ENCODE measurements around the gene SETBP1. TPM values are rescaled to one million over a fixed set of nuclear protein-coding genes. Genes with fewer than 3 reads are reported as not detected.

Gene SETBP1
- total and polyA plus RNA-seq, 4 donors: 23.1 to 39.8 (median 27.8) TPM

DNA sequence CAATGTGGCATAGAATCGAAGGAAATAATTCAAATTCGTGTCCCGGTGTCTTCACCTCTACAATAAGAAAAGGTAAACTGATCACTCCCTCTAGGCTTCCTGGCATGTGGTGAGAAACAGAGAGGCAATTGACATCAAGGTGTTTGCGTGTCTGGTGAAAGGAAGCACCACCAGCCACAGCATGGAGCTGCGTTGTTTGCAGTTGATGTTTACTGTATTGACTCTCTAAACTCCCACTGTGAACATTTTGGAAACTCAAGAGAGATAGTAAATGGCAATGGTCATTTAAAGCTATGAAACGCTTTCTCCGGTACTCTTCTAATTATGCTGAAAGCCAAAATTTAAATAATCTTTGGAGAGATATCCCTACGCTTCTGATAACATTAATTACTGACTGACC lies 82.6 kb downstream of the SETBP1 start:
- H3K27ac ChIP-seq (ENCODE audit: low read depth, low read length): no peak overlapping the region
- no peak for DNase-seq (ENCODE audit: low read depth in 4 of 6, low spot score in 6 of 6)
- H3K9me3 ChIP-seq (ENCODE audit: control insufficient read depth, insufficient read depth, low read length): no peaks in the 10 kb centered on the region
- WGBS (ENCODE audit: insufficient coverage): 100% methylated on average over 1 of the region's 8 CpGs
- no peaks in the 10 kb centered on the region for H3K27me3 ChIP-seq (ENCODE audit: control insufficient read depth, insufficient read depth, low read length)
- no peak overlapping the region for H3K4me3 ChIP-seq (ENCODE audit: low read depth, low read length)
- H3K4me1 ChIP-seq (ENCODE audit: control insufficient read depth, insufficient read depth, low read length): no peaks in the 10 kb centered on the region
- H3K36me3 ChIP-seq (ENCODE audit: control insufficient read depth, insufficient read depth, low read length): no peaks in the 10 kb centered on the region

DNA sequence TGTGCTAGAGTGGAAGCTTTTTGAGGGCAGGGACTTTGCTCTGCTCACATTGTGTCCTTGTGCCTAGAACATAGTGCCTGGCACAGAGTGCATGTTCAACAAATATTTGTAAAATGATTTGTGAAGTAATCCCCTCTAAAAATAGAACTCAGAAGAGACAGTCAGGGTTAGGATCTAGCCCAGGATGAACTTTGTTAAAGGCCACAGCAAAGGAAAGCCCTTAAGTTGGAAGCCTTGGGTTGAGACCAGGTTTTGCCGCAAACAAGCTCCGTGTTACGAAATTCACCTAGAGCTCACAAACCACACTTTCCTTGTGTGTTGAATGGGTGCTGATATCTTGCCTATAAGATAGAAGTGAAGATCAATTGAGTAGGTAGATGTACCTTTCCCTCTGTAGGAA lies 84.2 kb downstream of the SETBP1 start:
- Histone ChIP-seq H3K27ac (ENCODE audit: low read depth, low read length) (no peak overlapping the region), H3K4me3 (ENCODE audit: low read depth, low read length) (no peak overlapping the region), H3K36me3 (ENCODE audit: control insufficient read depth, insufficient read depth, low read length) (no peaks in the 10 kb centered on the region), H3K9me3 (ENCODE audit: control insufficient read depth, insufficient read depth, low read length) (no peaks in the 10 kb centered on the region), H3K4me1 (ENCODE audit: control insufficient read depth, insufficient read depth, low read length) (no peaks in the 10 kb centered on the region), H3K27me3 (ENCODE audit: control insufficient read depth, insufficient read depth, low read length) (no peaks in the 10 kb centered on the region)
- no CpG with 5 or more reads among the region's 3 CpGs for WGBS (ENCODE audit: insufficient coverage)
- DNase-seq (ENCODE audit: low read depth in 4 of 6, low spot score in 6 of 6): no peak

DNA sequence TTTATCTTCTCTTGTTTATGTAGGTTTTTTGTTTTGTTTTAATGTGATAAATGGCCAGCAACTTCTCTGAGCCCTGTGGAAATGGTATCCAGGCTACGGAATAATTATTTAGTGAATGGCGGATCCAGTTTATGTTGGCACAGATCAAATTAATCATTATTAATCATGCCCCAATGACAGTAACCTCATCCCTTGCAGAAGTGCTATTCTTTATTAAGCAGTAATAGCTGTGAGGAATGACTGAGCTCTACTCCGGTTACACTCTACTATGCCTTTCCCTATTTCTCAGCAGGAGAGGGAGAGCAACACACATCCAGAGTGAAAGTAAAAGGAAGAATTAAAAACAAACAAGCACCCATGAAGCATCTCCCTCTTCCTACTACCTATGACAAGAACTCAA lies 84.8 kb downstream of the SETBP1 start:
- no peaks in the 10 kb centered on the region for H3K27me3 ChIP-seq (ENCODE audit: control insufficient read depth, insufficient read depth, low read length)
- no peaks in the 10 kb centered on the region for H3K36me3 ChIP-seq (ENCODE audit: control insufficient read depth, insufficient read depth, low read length)
- DNase-seq (ENCODE audit: low read depth in 4 of 6, low spot score in 6 of 6): peak in 1 of 6 donors; percentile 74
- no peak overlapping the region for H3K4me3 ChIP-seq (ENCODE audit: low read depth, low read length)
- no peak overlapping the region for H3K27ac ChIP-seq (ENCODE audit: low read depth, low read length)
- no peaks in the 10 kb centered on the region for H3K4me1 ChIP-seq (ENCODE audit: control insufficient read depth, insufficient read depth, low read length)
- no peaks in the 10 kb centered on the region for H3K9me3 ChIP-seq (ENCODE audit: control insufficient read depth, insufficient read depth, low read length)
- WGBS (ENCODE audit: insufficient coverage): no CpG with 5 or more reads among the region's 3 CpGs

DNA sequence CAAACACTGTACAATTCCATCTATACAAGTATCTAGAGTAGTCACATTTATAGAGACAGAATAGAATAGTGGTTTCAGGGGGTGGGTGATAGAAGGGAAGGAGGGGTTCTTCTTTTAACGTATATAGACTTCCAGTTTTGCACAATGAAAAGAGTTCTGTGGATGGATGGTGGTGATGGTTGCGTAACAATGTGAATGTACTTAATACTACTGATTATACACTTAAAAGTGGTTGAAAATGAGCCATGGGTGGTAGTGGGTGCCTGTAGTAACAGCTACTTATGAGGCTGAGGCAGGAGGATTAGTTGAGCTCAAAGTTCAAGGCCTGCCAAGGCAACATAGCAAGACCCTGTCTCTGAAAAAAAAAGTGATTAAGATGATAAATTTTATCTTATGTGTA lies 85.8 kb downstream of the SETBP1 start:
- Histone ChIP-seq H3K4me3 (ENCODE audit: low read depth, low read length) (no peak overlapping the region), H3K9me3 (ENCODE audit: control insufficient read depth, insufficient read depth, low read length) (no peaks in the 10 kb centered on the region), H3K27ac (ENCODE audit: low read depth, low read length) (no peak overlapping the region), H3K27me3 (ENCODE audit: control insufficient read depth, insufficient read depth, low read length) (no peaks in the 10 kb centered on the region), H3K36me3 (ENCODE audit: control insufficient read depth, insufficient read depth, low read length) (no peaks in the 10 kb centered on the region), H3K4me1 (ENCODE audit: control insufficient read depth, insufficient read depth, low read length) (no peaks in the 10 kb centered on the region)
- WGBS (ENCODE audit: insufficient coverage): no CpG with 5 or more reads among the region's 2 CpGs
- DNase-seq (ENCODE audit: low read depth in 4 of 6, low spot score in 6 of 6): no peak

DNA sequence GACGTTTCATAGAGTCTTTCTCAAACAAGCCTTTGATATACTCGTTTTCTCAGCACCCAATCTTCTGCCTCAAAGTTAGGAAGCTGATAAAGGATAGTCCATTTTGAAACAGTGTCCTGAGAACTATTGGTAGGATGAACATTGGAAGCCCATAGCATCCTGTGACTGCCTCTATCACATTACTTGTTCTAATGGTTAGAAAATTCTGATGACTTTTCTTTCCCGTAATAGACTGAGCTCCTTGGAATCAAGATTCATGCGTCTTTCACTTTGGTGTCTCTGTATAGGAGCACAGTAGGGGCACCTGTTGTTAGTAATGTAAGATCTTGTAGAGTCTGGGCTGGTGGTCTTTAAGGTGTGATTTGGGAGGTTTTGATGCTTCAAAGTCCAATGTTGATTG lies 87.1 kb downstream of the SETBP1 start:
- H3K36me3 ChIP-seq (ENCODE audit: control insufficient read depth, insufficient read depth, low read length): no peaks in the 10 kb centered on the region
- 100% methylated on average over 1 of the region's 4 CpGs for WGBS (ENCODE audit: insufficient coverage)
- H3K9me3 ChIP-seq (ENCODE audit: control insufficient read depth, insufficient read depth, low read length): no peaks in the 10 kb centered on the region
- H3K4me3 ChIP-seq (ENCODE audit: low read depth, low read length): no peak overlapping the region
- DNase-seq (ENCODE audit: low read depth in 4 of 6, low spot score in 6 of 6): no peak
- no peaks in the 10 kb centered on the region for H3K27me3 ChIP-seq (ENCODE audit: control insufficient read depth, insufficient read depth, low read length)
- no peaks in the 10 kb centered on the region for H3K4me1 ChIP-seq (ENCODE audit: control insufficient read depth, insufficient read depth, low read length)
- H3K27ac ChIP-seq (ENCODE audit: low read depth, low read length): no peak overlapping the region

DNA sequence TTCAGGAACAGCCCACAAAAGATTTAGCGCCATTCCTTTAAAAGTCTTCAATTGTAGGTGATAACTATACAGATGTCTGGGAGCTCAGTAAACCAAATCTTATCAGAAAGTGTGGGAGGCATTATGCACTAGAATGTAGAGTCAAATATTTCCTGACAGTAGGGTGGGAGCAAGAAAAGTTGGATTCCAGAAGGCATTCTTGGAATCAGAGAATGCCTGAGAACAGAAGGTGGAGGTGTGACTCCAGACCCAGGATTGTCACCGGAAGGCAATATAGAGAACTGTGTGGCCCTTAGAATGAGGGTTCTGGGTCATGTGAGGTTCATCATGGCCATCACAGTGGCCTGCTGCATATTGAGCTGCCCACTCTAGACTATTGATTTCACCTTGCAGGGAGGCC lies 90.0 kb downstream of the SETBP1 start:
- H3K4me1 ChIP-seq (ENCODE audit: control insufficient read depth, insufficient read depth, low read length): no peaks in the 10 kb centered on the region
- 92% methylated on average over 1 of the region's 2 CpGs for WGBS (ENCODE audit: insufficient coverage)

DNA sequence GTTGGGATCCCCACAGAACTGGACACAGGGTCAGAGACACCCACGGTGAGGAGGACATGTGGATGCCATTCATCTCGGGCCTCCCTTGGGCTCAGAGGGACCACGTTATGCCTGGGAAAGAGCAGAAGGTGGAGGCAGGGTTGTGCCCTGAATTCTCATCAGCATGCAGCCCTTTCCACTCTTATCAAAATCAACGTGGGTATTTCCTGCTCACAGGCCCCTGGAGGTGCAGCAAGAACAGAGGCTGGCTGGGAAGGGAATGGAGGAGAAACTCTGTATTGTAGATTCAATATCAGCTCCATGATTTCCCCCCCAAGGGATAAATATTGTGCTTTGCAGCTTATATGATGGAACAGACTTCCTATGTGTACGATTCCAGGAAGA lies 90.9 kb downstream of the SETBP1 start:
- WGBS (ENCODE audit: insufficient coverage): 48% methylated on average over 2 of the region's 5 CpGs
- Histone ChIP-seq H3K4me1 (ENCODE audit: control insufficient read depth, insufficient read depth, low read length) (no peaks in the 10 kb centered on the region), H3K27me3 (ENCODE audit: control insufficient read depth, insufficient read depth, low read length) (no peaks in the 10 kb centered on the region), H3K36me3 (ENCODE audit: control insufficient read depth, insufficient read depth, low read length) (no peaks in the 10 kb centered on the region), H3K4me3 (ENCODE audit: low read depth, low read length) (no peak overlapping the region), H3K27ac (ENCODE audit: low read depth, low read length) (no peak overlapping the region), H3K9me3 (ENCODE audit: control insufficient read depth, insufficient read depth, low read length) (no peaks in the 10 kb centered on the region)
- no peak for DNase-seq (ENCODE audit: low read depth in 4 of 6, low spot score in 6 of 6)

More for the DNA sequence above, 90.0 kb downstream of the SETBP1 start:
- Histone ChIP-seq H3K27ac (ENCODE audit: low read depth, low read length) (no peak overlapping the region), H3K4me3 (ENCODE audit: low read depth, low read length) (no peak overlapping the region), H3K9me3 (ENCODE audit: control insufficient read depth, insufficient read depth, low read length) (no peaks in the 10 kb centered on the region), H3K36me3 (ENCODE audit: control insufficient read depth, insufficient read depth, low read length) (no peaks in the 10 kb centered on the region), H3K27me3 (ENCODE audit: control insufficient read depth, insufficient read depth, low read length) (no peaks in the 10 kb centered on the region)
- no peak for DNase-seq (ENCODE audit: low read depth in 4 of 6, low spot score in 6 of 6)

DNA sequence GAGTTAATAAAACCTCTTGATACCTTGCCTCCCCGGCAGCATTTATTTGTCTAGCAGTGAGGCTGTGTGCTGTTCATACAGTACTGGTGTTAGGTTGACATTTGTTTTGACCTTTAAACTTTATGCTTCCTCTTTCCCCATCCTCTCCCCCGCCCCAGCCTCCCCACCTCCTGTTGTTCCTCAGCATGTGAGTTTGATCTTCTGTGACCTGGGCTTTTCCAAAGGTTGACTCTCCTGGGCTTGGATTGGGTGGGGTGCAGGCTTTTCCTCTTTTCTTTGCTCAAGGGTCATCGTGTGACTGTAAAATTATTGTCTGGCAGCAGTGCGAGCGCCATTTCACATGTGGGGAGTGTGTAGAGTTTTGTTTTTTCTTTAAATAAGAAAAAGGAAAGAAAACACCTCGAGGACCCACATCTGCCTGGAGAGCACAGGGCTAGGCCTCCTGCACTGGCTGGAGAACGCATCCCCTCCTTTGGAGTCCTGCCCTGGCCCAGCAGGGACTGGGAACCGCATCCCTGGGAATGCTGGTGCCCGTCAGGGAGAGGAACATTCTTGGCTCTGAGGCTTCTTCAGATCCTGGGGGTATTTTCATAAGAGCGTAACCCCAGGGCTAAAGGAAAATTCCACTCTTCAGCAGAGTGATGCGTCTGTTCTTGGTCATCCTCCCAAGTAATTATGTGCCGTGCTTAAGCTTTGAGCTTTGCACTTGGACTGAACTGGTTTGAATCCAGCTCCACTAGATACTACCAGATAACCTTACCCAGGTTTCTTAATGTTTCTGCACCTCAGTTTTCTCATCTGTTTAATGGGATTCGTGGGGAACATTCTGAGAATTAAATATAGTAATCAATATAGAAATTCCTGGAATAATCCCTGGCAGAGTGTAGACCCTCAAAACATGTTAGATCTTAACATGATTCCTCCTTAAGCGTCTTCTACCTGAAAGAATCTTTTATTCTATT lies 91.5 kb downstream of the SETBP1 start:
- peaks cover 2% of the 10 kb centered on the region for H3K4me1 ChIP-seq (ENCODE audit: control insufficient read depth, insufficient read depth, low read length)
- H3K4me3 ChIP-seq (ENCODE audit: low read depth, low read length): no peak overlapping the region
- peak in 1 of 6 donors; percentile 84 for DNase-seq (ENCODE audit: low read depth in 4 of 6, low spot score in 6 of 6)
- no peaks in the 10 kb centered on the region for H3K9me3 ChIP-seq (ENCODE audit: control insufficient read depth, insufficient read depth, low read length)
- no peaks in the 10 kb centered on the region for H3K27me3 ChIP-seq (ENCODE audit: control insufficient read depth, insufficient read depth, low read length)
- H3K27ac ChIP-seq (ENCODE audit: low read depth, low read length): peak overlapping the region; percentile 42
- WGBS (ENCODE audit: insufficient coverage): 76% methylated on average over 6 of the region's 14 CpGs
- no peaks in the 10 kb centered on the region for H3K36me3 ChIP-seq (ENCODE audit: control insufficient read depth, insufficient read depth, low read length)

DNA sequence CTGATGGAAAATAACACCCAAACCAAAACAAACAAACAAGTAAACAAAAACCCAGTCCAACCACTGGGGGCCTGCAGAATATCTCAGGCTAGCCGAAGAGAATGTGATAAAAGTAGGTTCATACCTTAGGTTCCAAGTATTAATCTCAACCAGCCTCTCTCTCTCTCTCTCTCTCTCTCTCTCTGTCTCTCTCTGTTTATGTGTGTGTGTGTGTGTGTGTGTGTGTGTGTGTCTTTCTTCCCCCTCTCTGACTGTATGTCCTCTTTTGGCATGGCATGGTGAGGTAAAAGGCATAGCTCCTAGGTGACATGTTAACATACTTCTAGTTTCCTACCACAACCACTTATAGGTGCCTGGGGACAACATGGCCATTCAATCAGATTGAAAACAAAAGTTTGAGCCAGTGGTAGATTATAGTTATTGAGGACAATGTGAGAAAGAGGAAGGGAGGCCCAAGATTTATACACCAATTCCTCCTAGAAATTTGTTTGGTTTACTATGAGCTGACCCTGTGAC lies 93.0 kb downstream of the SETBP1 start:
- no CpG with 5 or more reads among the region's 1 CpG for WGBS (ENCODE audit: insufficient coverage)
- DNase-seq (ENCODE audit: low read depth in 4 of 6, low spot score in 6 of 6): no peak
- no peaks in the 10 kb centered on the region for H3K27me3 ChIP-seq (ENCODE audit: control insufficient read depth, insufficient read depth, low read length)

DNA sequence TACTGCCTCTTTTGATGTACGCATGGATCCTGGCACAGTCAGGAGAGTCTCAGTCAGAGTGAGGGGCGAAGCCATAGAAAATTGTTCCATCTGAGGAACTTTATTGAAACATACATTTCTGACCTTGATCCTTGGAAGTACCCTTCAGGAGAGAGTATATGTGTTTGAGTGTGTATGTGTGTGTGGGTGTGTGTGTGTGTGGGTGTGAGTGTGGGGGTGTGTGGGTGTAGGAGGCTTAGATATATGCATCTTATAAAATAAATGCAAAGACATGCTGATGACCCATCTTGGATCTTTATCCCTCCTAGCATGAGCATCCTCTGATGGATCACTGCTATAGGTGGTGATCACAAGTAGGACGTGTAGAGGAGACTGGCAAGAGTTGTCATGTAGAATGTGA lies 93.5 kb downstream of the SETBP1 start:
- WGBS (ENCODE audit: insufficient coverage): 100% methylated on average over 1 of the region's 3 CpGs
- Histone ChIP-seq H3K27me3 (ENCODE audit: control insufficient read depth, insufficient read depth, low read length) (no peaks in the 10 kb centered on the region), H3K9me3 (ENCODE audit: control insufficient read depth, insufficient read depth, low read length) (no peaks in the 10 kb centered on the region), H3K4me3 (ENCODE audit: low read depth, low read length) (no peak overlapping the region), H3K4me1 (ENCODE audit: control insufficient read depth, insufficient read depth, low read length) (peaks cover 14% of the 10 kb centered on the region), H3K27ac (ENCODE audit: low read depth, low read length) (no peak overlapping the region), H3K36me3 (ENCODE audit: control insufficient read depth, insufficient read depth, low read length) (no peaks in the 10 kb centered on the region)
- no peak for DNase-seq (ENCODE audit: low read depth in 4 of 6, low spot score in 6 of 6)

More for the DNA sequence above, 93.0 kb downstream of the SETBP1 start:
- H3K9me3 ChIP-seq (ENCODE audit: control insufficient read depth, insufficient read depth, low read length): no peaks in the 10 kb centered on the region
- H3K36me3 ChIP-seq (ENCODE audit: control insufficient read depth, insufficient read depth, low read length): no peaks in the 10 kb centered on the region
- H3K4me1 ChIP-seq (ENCODE audit: control insufficient read depth, insufficient read depth, low read length): peaks cover 12% of the 10 kb centered on the region
- H3K27ac ChIP-seq (ENCODE audit: low read depth, low read length): no peak overlapping the region
- no peak overlapping the region for H3K4me3 ChIP-seq (ENCODE audit: low read depth, low read length)

Measured in spinal cord (tissue), 10 donors.